Spleen (tissue), 11 donors: ENCODE results near the gene MCUR1. TPM values are rescaled to one million over a fixed set of nuclear protein-coding genes. Genes with fewer than 3 reads are reported as not detected.
A peak's percentile ranks its signal among the peaks of the same experiment; 100 is the strongest.

ENCODE experiments used
- DNase-seq: peaks from one replicate; pipeline ENCODE4 v3.0.0-alpha.2; 2020
- H3K27ac ChIP-seq, 8 donors: fragments of 200-600 bp; sonication (generic) in 7 of 8; 1 replicate in 4 of 8; 2 replicates in 4 of 8; pipeline versions ENCODE4 v1.5.0 to v1.8.0; 2016 to 2021; ENCODE audit warnings: inconsistent platforms in 4 of 8, mild to moderate bottlenecking in 4 of 8, moderate library complexity in 1 of 8
- H3K27me3 ChIP-seq, 7 donors: fragments of 200-600 bp; sonication (generic) in 6 of 7; replicated peaks in 1 of 7; 1 replicate in 4 of 7; 2 replicates in 3 of 7; pipeline versions ENCODE4 v1.5.0 to v1.8.0; 2016 to 2021; ENCODE audit warnings: inconsistent platforms in 3 of 7, mild to moderate bottlenecking in 1 of 7
- H3K36me3 ChIP-seq, 6 donors: fragments of 200-600 bp; sonication (generic) in 5 of 6; 1 replicate in 4 of 6; 2 replicates in 2 of 6; pipeline versions ENCODE4 v1.5.0 to v1.8.0; 2016 to 2021; ENCODE audit warnings: inconsistent platforms in 2 of 6
- H3K4me1 ChIP-seq, 6 donors: fragments of 200-600 bp; sonication (generic) in 5 of 6; 1 replicate in 3 of 6; 2 replicates in 3 of 6; pipeline versions ENCODE4 v1.5.0 to v1.8.0; 2016 to 2021; ENCODE audit warnings: inconsistent platforms in 3 of 6
- H3K4me3 ChIP-seq, 8 donors: fragments of 200-600 bp; sonication (generic) in 7 of 8; 1 replicate in 4 of 8; 2 replicates in 4 of 8; pipeline versions ENCODE4 v1.5.0 to v1.8.0; 2016 to 2021; ENCODE audit warnings: inconsistent platforms in 4 of 8, mild to moderate bottlenecking in 4 of 8, moderate library complexity in 2 of 8
- H3K9me3 ChIP-seq, 8 donors: fragments of 200-600 bp; sonication (generic) in 7 of 8; 1 replicate in 4 of 8; 2 replicates in 4 of 8; pipeline versions ENCODE4 v1.5.0 to v1.8.0; 2016 to 2021; ENCODE audit warnings: inconsistent platforms in 4 of 8
- POLR2A ChIP-seq, 3 donors: fragments of 450-650 bp; IDR thresholded peaks; one replicate each; pipeline ENCODE4 v1.5.1; 2017; ENCODE audit warnings: antibody characterized with exemption in 3 of 3, mild to moderate bottlenecking in 1 of 3
- POLR2AphosphoS5 ChIP-seq, 3 donors: sonication (generic); formaldehyde crosslinking; IDR thresholded peaks; one replicate each; pipeline ENCODE4 v1.5.1; 2017; ENCODE audit warnings: antibody characterized with exemption in 3 of 3
- WGBS, 5 donors: extraction: QIAGEN DNeasy Blood & Tissue Kit in 3 of 5; methylation state at CpG; one replicate each; pipeline versions ENCODE4 v1.1.5 to v1.1.7; 2013 to 2018; 5-methylcytosine and 5-hydroxymethylcytosine counted together
- intact Hi-C: fragments of 100-400 bp; cut with DNase I; formaldehyde crosslinking; loops from one replicate; pipeline ENCODE4 v1.15.0; 2023; ENCODE audit warnings: low total_unique reads
- polyA plus RNA-seq, 3 donors: library from polyadenylated mRNA; stranded (reverse); fragments of 200-250 nt; gene quantifications; one replicate each; pipeline ENCODE4 v1.2.1, GENCODE V29; 2013
- total RNA-seq, 7 donors: library from RNA; depleted of rRNA in 3 of 7; stranded (reverse); fragments of >200 nt in 3 of 7; fragmentation: NEBNext Ultra II Directional in 4 of 7; extraction: Animal tissue kit (Norgen Biotek cat#: 25700) in 4 of 7; gene quantifications; one replicate each; pipeline versions ENCODE4 v1.1.0 to v1.2.1, GENCODE V29; 2016 to 2021
- TF ChIP-seq, protein P1 (sequence below), 11 experiments: fragments of 200-600 bp in 7 of 11; fragments of 450-650 bp in 4 of 11; sonication (generic) in 4 of 11; IDR thresholded peaks in 8 of 11; conservative IDR thresholded peaks in 3 of 11; 1 replicate in 7 of 11; 2 replicates in 4 of 11; pipeline versions ENCODE4 v1.4.0 to v1.8.0; 2016 to 2021; ENCODE audit warnings: antibody characterized with exemption in 11 of 11, inconsistent platforms in 4 of 11, mild to moderate bottlenecking in 1 of 11
- donor health status: healthy with polysubstance abuse.
- donor health status: DM: no; HTN: no; CAD: no; lungs with moderate emphysema.
- donor health status: DM: no; HTN: no; CAD: no.
- donor health status: Bipolar disorder and iron deficiency.
- donor health status: healthy.
- donor health status: DM: no; HTN: no; CAD: no.
- donor health status: DM: yes; HTN: yes; CAD: no.

Gene MCUR1
- total and polyA plus RNA-seq, 10 donors = 9.2 to 22.4 (median 12.1) TPM

DNA sequence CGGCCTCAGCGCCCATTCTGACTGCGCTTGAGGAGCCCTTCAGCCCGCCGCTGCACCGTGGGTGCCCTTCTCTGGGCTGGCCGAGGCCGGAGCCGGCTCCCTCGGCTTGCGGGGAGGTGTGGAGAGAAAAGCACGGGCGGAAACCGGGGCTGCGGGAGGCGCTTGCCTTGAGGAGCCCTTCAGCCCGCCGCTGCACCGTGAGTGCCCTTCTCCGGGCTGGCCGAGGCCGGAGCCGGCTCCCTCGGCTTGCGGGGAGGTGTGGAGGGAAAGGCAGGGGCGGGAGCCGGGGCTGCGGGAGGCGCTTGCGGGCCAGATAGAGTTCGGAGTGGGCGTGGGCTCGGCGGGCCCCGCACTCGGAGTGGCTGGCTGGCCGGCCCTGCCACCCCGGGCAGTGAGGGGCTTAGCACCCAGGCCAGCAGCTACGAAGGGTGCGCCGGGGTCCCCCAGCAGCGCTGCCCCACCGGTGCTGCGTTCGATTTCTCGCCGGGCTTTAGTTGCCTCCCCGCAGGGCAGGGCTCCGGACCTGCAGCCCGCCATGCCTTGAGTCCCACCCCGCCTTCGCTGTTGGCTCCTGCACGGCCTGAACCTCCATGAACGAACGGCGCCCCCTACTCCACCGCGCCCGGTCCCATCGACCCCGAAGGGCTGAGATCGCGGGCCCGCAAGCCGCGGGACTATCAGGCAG lies 45.7 kb upstream of the MCUR1 start:
- H3K27me3 ChIP-seq = peaks cover 0 to 42% (median 19%) of the 10 kb centered on the region in 7 donors
- H3K4me3 ChIP-seq = peak overlapping the region in 7 of 8 donors; percentile 4 to 58 (median 25)
- 24 to 41% (median 30%) methylated on average over 31 to 66 of the region's 66 CpGs for whole genome bisulfite sequencing, 5 donors
- H3K9me3 ChIP-seq = peaks cover 0 to 11% (median 0%) of the 10 kb centered on the region in 8 donors
- DNase-seq = peak; percentile 70
- intact Hi-C loops = no loop called here
- no peak overlapping the region for H3K27ac ChIP-seq
- no peaks in the 10 kb centered on the region for H3K36me3 ChIP-seq
- TF ChIP-seq, protein P1, sequence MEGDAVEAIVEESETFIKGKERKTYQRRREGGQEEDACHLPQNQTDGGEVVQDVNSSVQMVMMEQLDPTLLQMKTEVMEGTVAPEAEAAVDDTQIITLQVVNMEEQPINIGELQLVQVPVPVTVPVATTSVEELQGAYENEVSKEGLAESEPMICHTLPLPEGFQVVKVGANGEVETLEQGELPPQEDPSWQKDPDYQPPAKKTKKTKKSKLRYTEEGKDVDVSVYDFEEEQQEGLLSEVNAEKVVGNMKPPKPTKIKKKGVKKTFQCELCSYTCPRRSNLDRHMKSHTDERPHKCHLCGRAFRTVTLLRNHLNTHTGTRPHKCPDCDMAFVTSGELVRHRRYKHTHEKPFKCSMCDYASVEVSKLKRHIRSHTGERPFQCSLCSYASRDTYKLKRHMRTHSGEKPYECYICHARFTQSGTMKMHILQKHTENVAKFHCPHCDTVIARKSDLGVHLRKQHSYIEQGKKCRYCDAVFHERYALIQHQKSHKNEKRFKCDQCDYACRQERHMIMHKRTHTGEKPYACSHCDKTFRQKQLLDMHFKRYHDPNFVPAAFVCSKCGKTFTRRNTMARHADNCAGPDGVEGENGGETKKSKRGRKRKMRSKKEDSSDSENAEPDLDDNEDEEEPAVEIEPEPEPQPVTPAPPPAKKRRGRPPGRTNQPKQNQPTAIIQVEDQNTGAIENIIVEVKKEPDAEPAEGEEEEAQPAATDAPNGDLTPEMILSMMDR (IDR thresholded peaks at IDR 0.05 in 8 of 11, conservative IDR thresholded peaks at IDR 0.05 in 3 of 11) = no peak
- peak in 1 of 3 donors; percentile 7 for TF ChIP-seq POLR2AphosphoS5 (IDR thresholded peaks at IDR 0.05)
- TF ChIP-seq POLR2A (IDR thresholded peaks at IDR 0.05) = no peak
- peaks cover 0 to 10% (median 6%) of the 10 kb centered on the region in 6 donors for H3K4me1 ChIP-seq

DNA sequence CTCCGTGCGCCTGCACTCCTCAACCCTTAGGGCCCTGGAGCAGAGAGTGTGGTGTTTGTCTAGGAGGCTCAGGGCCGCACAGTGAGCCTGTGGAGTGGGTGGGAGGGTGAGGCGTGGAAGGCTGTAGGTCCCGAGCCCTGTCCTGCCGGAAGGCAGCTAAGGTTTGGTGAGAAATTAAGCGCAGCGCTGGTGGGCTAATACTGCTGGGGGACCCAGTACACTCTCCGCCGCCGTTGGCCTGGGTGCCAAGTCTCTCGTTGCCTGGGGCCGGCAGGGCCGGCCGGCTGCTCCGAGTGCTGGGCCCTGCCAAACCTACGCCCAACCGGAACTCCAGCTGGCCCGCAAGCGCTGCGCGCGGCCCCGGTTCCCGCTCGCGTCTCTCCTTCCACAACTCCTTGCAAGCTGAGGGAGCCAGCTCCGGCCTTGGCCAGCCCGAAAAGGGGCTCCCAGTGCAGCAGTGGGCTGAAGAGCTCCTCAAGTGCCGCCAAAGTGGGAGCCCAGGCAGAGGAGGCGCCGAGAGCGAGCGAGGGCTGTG lies 40.4 kb upstream of the MCUR1 start:
- Histone ChIP-seq H3K4me3 (no peak overlapping the region), H3K27me3 (peaks cover 0 to 22% (median 8%) of the 10 kb centered on the region in 7 donors), H3K4me1 (peaks cover 0 to 4% (median 3%) of the 10 kb centered on the region in 6 donors), H3K9me3 (no peaks in the 10 kb centered on the region), H3K36me3 (no peaks in the 10 kb centered on the region), H3K27ac (no peak overlapping the region)
- WGBS, 5 donors = 87 to 99% (median 90%) methylated on average over 32 to 34 of the region's 34 CpGs
- TF ChIP-seq, protein P1 (IDR thresholded peaks at IDR 0.05 in 8 of 11, conservative IDR thresholded peaks at IDR 0.05 in 3 of 11) = no peak
- TF ChIP-seq POLR2AphosphoS5 (IDR thresholded peaks at IDR 0.05) (no peak), POLR2A (IDR thresholded peaks at IDR 0.05) (no peak)
- peak; percentile 73 for DNase-seq
- intact Hi-C loops = no loop called here

DNA sequence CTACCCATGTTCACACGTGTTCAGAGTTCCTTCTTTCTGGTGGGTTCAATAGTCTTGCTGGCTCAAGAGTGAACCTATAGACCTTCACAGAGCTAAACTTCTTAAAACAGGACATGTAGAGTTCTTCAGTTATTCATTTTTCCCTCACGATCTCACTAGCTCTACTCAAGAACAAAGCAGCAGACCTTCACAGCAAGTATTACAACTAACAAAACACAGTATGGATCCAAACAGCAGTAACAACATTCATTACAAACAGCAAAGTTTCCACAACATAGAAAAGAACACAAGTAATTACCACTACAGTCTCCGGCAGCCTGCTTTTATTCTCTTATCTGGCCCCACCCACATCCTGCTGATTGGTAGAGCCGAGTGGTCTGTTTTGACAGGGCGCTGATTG lies 39.5 kb upstream of the MCUR1 start:
- no peaks in the 10 kb centered on the region for H3K9me3 ChIP-seq
- H3K4me3 ChIP-seq = no peak overlapping the region
- no peak overlapping the region for H3K27ac ChIP-seq
- DNase-seq = no peak
- H3K27me3 ChIP-seq = peaks cover 0 to 15% (median 0%) of the 10 kb centered on the region in 7 donors
- 81 to 92% (median 90%) methylated on average over 4 to 5 of the region's 5 CpGs for WGBS, 5 donors
- intact Hi-C loops = no loop called here
- no peaks in the 10 kb centered on the region for H3K36me3 ChIP-seq
- TF ChIP-seq, protein P1 (IDR thresholded peaks at IDR 0.05 in 8 of 11, conservative IDR thresholded peaks at IDR 0.05 in 3 of 11) = no peak
- TF ChIP-seq POLR2A (IDR thresholded peaks at IDR 0.05) (no peak), POLR2AphosphoS5 (IDR thresholded peaks at IDR 0.05) (no peak)
- H3K4me1 ChIP-seq = no peaks in the 10 kb centered on the region

DNA sequence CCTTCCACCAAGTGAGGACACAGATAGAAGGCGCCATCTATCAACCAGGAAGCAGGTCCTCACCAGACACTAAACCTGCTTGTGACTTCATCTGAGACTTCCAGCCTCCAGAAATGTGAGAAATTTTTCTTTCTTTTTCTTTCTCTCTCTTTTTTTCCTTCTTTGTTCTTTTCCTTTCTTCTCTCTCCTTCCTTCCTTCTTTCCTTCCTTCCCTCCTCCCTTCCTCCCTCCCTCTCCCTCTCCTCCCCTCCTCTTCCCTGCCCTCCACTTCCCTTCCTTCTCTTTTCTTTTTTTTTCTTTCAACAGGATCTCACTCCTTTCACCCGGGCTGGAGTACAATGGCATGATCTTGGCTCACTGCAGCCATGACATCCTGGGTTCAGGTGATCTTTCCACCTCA lies 37.4 kb upstream of the MCUR1 start:
- Histone ChIP-seq H3K27ac (no peak overlapping the region), H3K4me3 (no peak overlapping the region), H3K4me1 (no peaks in the 10 kb centered on the region), H3K27me3 (peaks cover 0 to 4% (median 0%) of the 10 kb centered on the region in 7 donors), H3K36me3 (no peaks in the 10 kb centered on the region), H3K9me3 (no peaks in the 10 kb centered on the region)
- TF ChIP-seq POLR2AphosphoS5 (IDR thresholded peaks at IDR 0.05) = no peak
- TF ChIP-seq, protein P1 (IDR thresholded peaks at IDR 0.05 in 8 of 11, conservative IDR thresholded peaks at IDR 0.05 in 3 of 11) = no peak
- no peak for TF ChIP-seq POLR2A (IDR thresholded peaks at IDR 0.05)
- 78 to 86% (median 84%) methylated on average over 2 of the region's 2 CpGs for WGBS, 5 donors
- intact Hi-C loops = no loop called here
- DNase-seq = no peak
